IPS DF 19.7 (cell line): ENCODE data around the gene CASP2.
"Not testable (repeated sequence)": the region's sequence is repeated elsewhere in the genome, so short reads cannot be mapped to it uniquely, and the experiment has no call there.

Experiments
- DNase-seq: peaks from one replicate; pipeline ENCODE4 v3.0.0-alpha.2; 2013; ENCODE audit warnings: low read depth, low spot score

Gene CASP2

GRCh38 chr7:143264196-143264568 is 24.0 kb upstream of the CASP2 start:
- not testable (repeated sequence) for DNase-seq

- DNase-seq = no peak
These were observed 23.0 kb upstream of the CASP2 start for GRCh38 chr7:143265017-143265693.

- DNase-seq = no peak
These were observed 18.9 kb upstream of the CASP2 start for GRCh38 chr7:143269251-143269650.

- DNase-seq = no peak
These were observed 16.9 kb upstream of the CASP2 start for GRCh38 chr7:143271240-143271639.

- no peak for DNase-seq
These were observed 15.3 kb upstream of the CASP2 start for GRCh38 chr7:143272871-143273270.

GRCh38 chr7:143279186-143280098 is 8.7 kb upstream of the CASP2 start:
- no peak for DNase-seq

GRCh38 chr7:143280160-143280559 is 8.0 kb upstream of the CASP2 start:
- no peak for DNase-seq

- no peak for DNase-seq
These were observed 7.6 kb upstream of the CASP2 start for GRCh38 chr7:143280566-143280965.

GRCh38 chr7:143281529-143281928 is 6.6 kb upstream of the CASP2 start:
- no peak for DNase-seq

- no peak for DNase-seq
These were observed 6.0 kb upstream of the CASP2 start for GRCh38 chr7:143282124-143282523.

GRCh38 chr7:143283381-143283780 is 4.8 kb upstream of the CASP2 start:
- no peak for DNase-seq

GRCh38 chr7:143284591-143285469 is 3.3 kb upstream of the CASP2 start, which contains the start of gene TMEM139:
TMEM139 (plus strand) TSS chr7:143284958; CDS start chr7:143285958, 1,000 bp downstream.
- no peak for DNase-seq

GRCh38 chr7:143285470-143285778 is 2.7 kb upstream of the CASP2 start:
- no peak for DNase-seq

- no peak for DNase-seq
These were observed 2.2 kb upstream of the CASP2 start for GRCh38 chr7:143285806-143286521.

GRCh38 chr7:143286522-143286890 is 1.6 kb upstream of the CASP2 start:
- DNase-seq = no peak

- DNase-seq = no peak
These were observed 714 bp upstream of the CASP2 start for GRCh38 chr7:143287339-143287934.

GRCh38 chr7:143288836-143289235 is 685 bp downstream of the CASP2 start:
- no peak for DNase-seq

GRCh38 chr7:143289421-143289820 is 1.3 kb downstream of the CASP2 start:
- DNase-seq = no peak

GRCh38 chr7:143289888-143290287 is 1.7 kb downstream of the CASP2 start:
- DNase-seq = not testable (repeated sequence)

- DNase-seq = no peak
These were observed 2.1 kb downstream of the CASP2 start for GRCh38 chr7:143290293-143290692.

GRCh38 chr7:143292876-143293275 is 4.7 kb downstream of the CASP2 start:
- no peak for DNase-seq
